Body of pancreas (tissue), 4 donors: ENCODE data around the gene ATXN7L3. TPM values are rescaled to one million over a fixed set of nuclear protein-coding genes. Genes with fewer than 3 reads are reported as not detected.

Experiments used
- ATAC-seq: fragments of 150-250 bp; one replicate; pipeline ENCODE4 v1.9.1; 2016
- DNase-seq, 4 donors: peaks; one replicate each; pipeline ENCODE4 v3.0.0-alpha.2; 2019
- H3K27ac ChIP-seq, 4 donors: fragments of 200-600 bp; sonication (generic); 1 replicate in 3 of 4; 2 replicates in 1 of 4; pipeline versions ENCODE4 v1.5.1 to v1.6.1; 2016 to 2019; ENCODE audit warnings: mild to moderate bottlenecking in 1 of 4, mixed read lengths in 1 of 4, moderate library complexity in 1 of 4
- H3K27me3 ChIP-seq, 2 donors: fragments of 200-600 bp; sonication (generic); one replicate each; pipeline ENCODE4 v1.6.0; 2016; ENCODE audit warnings: mild to moderate bottlenecking in 1 of 2
- H3K36me3 ChIP-seq, 2 donors: fragments of 200-600 bp; sonication (generic); replicated peaks in 1 of 2; 2 replicates each; pipeline ENCODE4 v1.5.1; 2016; ENCODE audit warnings: low read depth in 2 of 2; ENCODE audit not compliant: insufficient read depth in 1 of 2
- H3K4me1 ChIP-seq: fragments of 200-600 bp; sonication (generic); one replicate; pipeline ENCODE4 v1.6.0; 2016
- H3K4me3 ChIP-seq, 2 donors: fragments of 200-600 bp; sonication (generic); 1 replicate in 1 of 2; 2 replicates in 1 of 2; pipeline ENCODE4 v1.5.1; 2016 to 2019
- H3K9me3 ChIP-seq, 3 donors: fragments of 200-600 bp; sonication (generic); 1 replicate in 2 of 3; 2 replicates in 1 of 3; pipeline ENCODE4 v1.5.1; 2016
- POLR2A ChIP-seq, 3 donors: fragments of 450-650 bp; IDR thresholded peaks; one replicate each; pipeline ENCODE4 v1.6.1; 2016; ENCODE audit warnings: antibody characterized with exemption in 3 of 3, mild to moderate bottlenecking in 2 of 3
- whole genome bisulfite sequencing, 2 donors: methylation state at CpG; one replicate each; pipeline ENCODE4 v1.1.5; 2017; 5-methylcytosine and 5-hydroxymethylcytosine counted together
- intact Hi-C: fragments of 100-400 bp; cut with DNase I; formaldehyde crosslinking; loops from one replicate; pipeline ENCODE4 v1.15.1; 2023
- total RNA-seq, 2 donors: library from RNA; depleted of rRNA; stranded (reverse); fragments of >200 nt; gene quantifications; one replicate each; pipeline ENCODE4 v1.1.0, GENCODE V29; 2016
- TF ChIP-seq, protein P1 (sequence below), 7 experiments: fragments of 450-650 bp in 4 of 7; fragments of 200-600 bp in 3 of 7; sonication (generic) in 3 of 7; IDR thresholded peaks; one replicate each; pipeline ENCODE4 v1.5.1; 2016 to 2019; ENCODE audit warnings: antibody characterized with exemption in 7 of 7

ATXN7L3 gene
- total RNA-seq, 2 donors from 2014 or later = 21.0 to 37.6 TPM

DNA sequence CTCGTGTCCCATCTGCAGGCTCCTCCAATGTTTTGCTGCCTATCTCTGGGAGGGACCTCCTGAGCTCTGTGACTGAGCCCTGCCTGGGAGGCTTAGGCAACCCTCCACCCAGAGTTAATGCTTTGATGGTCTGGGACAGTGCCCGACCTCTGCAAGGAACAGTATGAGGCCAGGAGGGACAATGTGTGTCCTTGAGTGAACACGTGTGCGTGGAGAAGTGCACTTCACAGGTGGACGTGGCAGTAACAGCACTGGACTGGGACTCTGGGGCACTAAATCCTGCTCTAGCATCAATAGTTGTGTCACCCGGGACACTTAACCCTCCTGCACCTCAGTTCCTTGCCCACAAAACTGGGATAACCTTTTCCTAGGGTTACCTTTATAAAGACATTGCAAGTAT, 15.2 kb upstream of the ATXN7L3 start:
- Histone ChIP-seq H3K4me3 (no peak overlapping the region), H3K9me3 (no peaks in the 10 kb centered on the region), H3K27ac (no peak overlapping the region), H3K27me3 (no peaks in the 10 kb centered on the region), H3K4me1 (peaks cover 36% of the 10 kb centered on the region), H3K36me3 (peaks cover 9 to 24% of the 10 kb centered on the region in 2 donors)
- no peak for TF ChIP-seq POLR2A (IDR thresholded peaks at IDR 0.05)
- TF ChIP-seq, protein P1, sequence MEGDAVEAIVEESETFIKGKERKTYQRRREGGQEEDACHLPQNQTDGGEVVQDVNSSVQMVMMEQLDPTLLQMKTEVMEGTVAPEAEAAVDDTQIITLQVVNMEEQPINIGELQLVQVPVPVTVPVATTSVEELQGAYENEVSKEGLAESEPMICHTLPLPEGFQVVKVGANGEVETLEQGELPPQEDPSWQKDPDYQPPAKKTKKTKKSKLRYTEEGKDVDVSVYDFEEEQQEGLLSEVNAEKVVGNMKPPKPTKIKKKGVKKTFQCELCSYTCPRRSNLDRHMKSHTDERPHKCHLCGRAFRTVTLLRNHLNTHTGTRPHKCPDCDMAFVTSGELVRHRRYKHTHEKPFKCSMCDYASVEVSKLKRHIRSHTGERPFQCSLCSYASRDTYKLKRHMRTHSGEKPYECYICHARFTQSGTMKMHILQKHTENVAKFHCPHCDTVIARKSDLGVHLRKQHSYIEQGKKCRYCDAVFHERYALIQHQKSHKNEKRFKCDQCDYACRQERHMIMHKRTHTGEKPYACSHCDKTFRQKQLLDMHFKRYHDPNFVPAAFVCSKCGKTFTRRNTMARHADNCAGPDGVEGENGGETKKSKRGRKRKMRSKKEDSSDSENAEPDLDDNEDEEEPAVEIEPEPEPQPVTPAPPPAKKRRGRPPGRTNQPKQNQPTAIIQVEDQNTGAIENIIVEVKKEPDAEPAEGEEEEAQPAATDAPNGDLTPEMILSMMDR (IDR thresholded peaks at IDR 0.05) = no peak
- DNase-seq (no peak), ATAC-seq (no peak)
- intact Hi-C loops = loop anchor here (5.0 kb wide), 1 partner anchor 107 kb away; the partner anchor contains the start of gene SLC25A39
- WGBS, 2 donors = 84 to 87% methylated on average over 6 of the region's 6 CpGs

DNA sequence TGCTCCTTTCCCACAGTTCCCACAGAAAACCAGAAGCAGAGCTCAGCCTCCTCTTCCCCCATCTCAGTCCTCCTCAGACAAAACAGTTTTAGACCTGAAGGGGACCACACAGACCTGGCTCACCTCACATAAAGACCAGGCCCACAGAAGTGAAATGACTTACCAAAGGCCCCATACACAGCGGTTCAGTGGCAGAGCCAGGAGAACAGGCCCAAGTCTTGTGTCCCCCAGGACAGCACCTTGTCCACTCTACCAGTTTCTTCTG, 14.5 kb upstream of the ATXN7L3 start:
- H3K36me3 ChIP-seq = peaks cover 10 to 25% of the 10 kb centered on the region in 2 donors
- intact Hi-C loops = no loop called here

DNA sequence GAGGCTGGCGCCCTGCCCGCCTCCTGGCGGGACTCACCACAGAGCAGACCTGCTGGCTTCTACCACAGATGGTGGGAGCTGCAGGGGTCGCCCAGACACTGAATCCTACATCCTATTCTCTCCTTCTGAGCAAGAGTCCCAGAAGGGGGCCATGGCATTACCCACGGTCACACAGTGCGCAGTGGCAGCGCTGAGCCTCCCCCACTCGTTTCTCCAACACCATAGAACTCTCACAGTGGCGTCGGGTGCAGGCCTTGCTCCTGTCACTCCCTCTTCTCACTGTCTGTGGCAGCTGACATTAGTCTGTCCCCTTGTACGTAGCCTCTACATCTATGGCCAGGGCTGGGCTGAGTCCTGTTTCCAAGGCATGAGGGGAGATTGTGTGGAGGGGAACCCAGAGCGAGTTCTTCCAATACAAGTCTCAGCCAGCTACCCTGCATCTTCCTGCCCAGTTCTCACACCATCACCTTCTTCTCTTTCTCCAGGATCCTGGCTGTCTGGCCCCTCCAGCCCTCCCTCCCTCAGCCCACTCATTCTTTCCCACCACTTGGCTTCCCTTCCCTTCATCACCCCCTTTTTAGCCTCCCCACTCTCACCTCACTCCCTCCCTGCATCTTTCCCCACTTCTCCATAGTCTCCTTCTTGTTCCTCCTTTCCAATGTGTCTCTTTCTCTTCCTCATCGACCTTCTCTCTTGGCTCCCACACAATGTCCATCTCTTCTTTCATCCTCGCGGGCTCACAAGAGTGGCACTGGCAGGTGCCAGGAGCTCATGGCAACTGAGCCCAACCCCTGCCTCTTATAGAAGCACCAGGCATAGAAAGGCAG, 13.9 kb upstream of the ATXN7L3 start:
- no peaks in the 10 kb centered on the region for H3K27me3 ChIP-seq
- peaks cover 37% of the 10 kb centered on the region for H3K4me1 ChIP-seq
- H3K27ac ChIP-seq = no peak overlapping the region
- no peak for ATAC-seq
- no peak for DNase-seq
- WGBS, 2 donors = 85 to 90% methylated on average over 12 to 15 of the region's 15 CpGs
- no peak overlapping the region for H3K4me3 ChIP-seq
- peaks cover 16 to 30% of the 10 kb centered on the region in 2 donors for H3K36me3 ChIP-seq
- no peaks in the 10 kb centered on the region for H3K9me3 ChIP-seq
- TF ChIP-seq, protein P1 (IDR thresholded peaks at IDR 0.05) = no peak
- no peak for TF ChIP-seq POLR2A (IDR thresholded peaks at IDR 0.05)
- intact Hi-C loops = no loop called here

More for the DNA sequence above, 14.5 kb upstream of the ATXN7L3 start:
- Histone ChIP-seq H3K27ac (no peak overlapping the region), H3K4me1 (peaks cover 37% of the 10 kb centered on the region), H3K9me3 (no peaks in the 10 kb centered on the region), H3K4me3 (no peak overlapping the region), H3K27me3 (no peaks in the 10 kb centered on the region)
- DNase-seq (no peak), ATAC-seq (no peak)
- TF ChIP-seq POLR2A (IDR thresholded peaks at IDR 0.05) = no peak
- TF ChIP-seq, protein P1 (IDR thresholded peaks at IDR 0.05) = no peak
- WGBS, 2 donors = 100% methylated on average over 1 of the region's 1 CpG

DNA sequence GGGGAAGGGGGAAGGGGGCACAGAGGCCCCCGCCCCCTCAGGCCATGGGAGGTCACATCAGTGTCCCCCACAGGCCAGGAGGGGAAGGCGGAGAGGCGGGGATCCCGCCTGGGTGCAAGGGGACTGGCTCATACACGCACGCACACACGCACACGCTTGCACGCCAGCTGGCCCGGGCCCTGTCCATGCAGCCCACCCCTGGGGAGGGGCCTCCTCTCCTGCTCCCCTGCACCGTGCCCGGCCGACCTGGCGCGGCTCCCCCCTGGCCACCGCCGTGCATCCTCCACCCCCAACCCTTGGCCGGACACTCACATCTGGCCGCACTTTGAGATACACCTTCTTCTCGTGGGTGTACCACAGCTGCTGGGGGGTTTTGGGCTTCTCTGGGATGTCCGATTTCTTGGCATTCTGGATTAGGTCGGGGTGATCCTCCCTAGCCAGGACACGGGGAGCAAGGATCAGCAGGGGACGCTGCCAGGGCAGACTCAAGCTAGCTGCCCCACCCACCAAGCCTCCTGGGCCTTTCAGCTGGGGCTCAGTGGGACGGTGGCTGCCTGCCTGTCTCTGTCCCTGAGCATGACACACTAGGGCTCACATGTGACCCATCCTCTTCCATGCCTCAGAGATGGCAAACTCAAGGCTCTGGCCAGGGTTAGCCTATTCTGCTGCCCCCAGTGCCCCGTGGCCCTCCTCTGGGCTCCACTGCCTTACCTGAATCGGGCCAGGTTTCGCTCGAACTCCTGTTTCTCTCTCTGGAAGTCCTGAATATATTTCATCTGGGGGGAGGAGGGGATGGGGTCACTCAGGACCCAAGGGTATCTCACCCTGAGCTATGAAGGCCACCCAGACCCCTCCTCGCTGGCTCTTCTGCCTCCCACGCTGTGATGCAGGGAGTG, 13.1 kb upstream of the ATXN7L3 start:
- TF ChIP-seq POLR2A (IDR thresholded peaks at IDR 0.05) = no peak
- TF ChIP-seq, protein P1 (IDR thresholded peaks at IDR 0.05) = no peak
- no peak for DNase-seq
- no peak overlapping the region for H3K4me3 ChIP-seq
- no peak overlapping the region for H3K27ac ChIP-seq
- WGBS, 2 donors = 62 to 74% methylated on average over 14 to 30 of the region's 31 CpGs
- peaks cover 31% of the 10 kb centered on the region for H3K4me1 ChIP-seq
- intact Hi-C loops = no loop called here
- peaks cover 21 to 33% of the 10 kb centered on the region in 2 donors for H3K36me3 ChIP-seq
- no peaks in the 10 kb centered on the region for H3K9me3 ChIP-seq
- ATAC-seq = no peak
- no peaks in the 10 kb centered on the region for H3K27me3 ChIP-seq
